NCI-H1048 (cell line): Measurements from ENCODE around the gene LPAR4.
"Not testable (repeated sequence)": the region's sequence is repeated elsewhere in the genome, so short reads cannot be mapped to it uniquely, and the experiment has no call there.

Source experiments
- DNase-seq: peaks from one replicate; lab custom pipeline; 2025; lab: John Stamatoyannopoulos, UW

Gene LPAR4

GRCh38 chrX:78747489-78747888 is at the start of gene LPAR4:
LPAR4 (plus strand) TSS chrX:78747720; CDS start chrX:78754870, 7,150 bp downstream.
- DNase-seq: no peak

GRCh38 chrX:78706071-78706470 is 41.4 kb upstream of the LPAR4 start:
- no peak for DNase-seq

GRCh38 chrX:78708262-78708661 is 39.3 kb upstream of the LPAR4 start:
- DNase-seq: no peak

- DNase-seq: no peak
Measured at GRCh38 chrX:78708816-78709215, 38.7 kb upstream of the LPAR4 start.

GRCh38 chrX:78710171-78710570 is 37.3 kb upstream of the LPAR4 start:
- no peak for DNase-seq

GRCh38 chrX:78712336-78712735 is 35.2 kb upstream of the LPAR4 start:
- no peak for DNase-seq

GRCh38 chrX:78725287-78725686 is 22.2 kb upstream of the LPAR4 start:
- no peak for DNase-seq

- no peak for DNase-seq
Measured at GRCh38 chrX:78746496-78746895, 1.0 kb upstream of the LPAR4 start.

- no peak for DNase-seq
Measured at GRCh38 chrX:78747971-78748370, 451 bp downstream of the LPAR4 start.

- no peak for DNase-seq
Measured at GRCh38 chrX:78748846-78749245, 1.3 kb downstream of the LPAR4 start.

- no peak for DNase-seq
Measured at GRCh38 chrX:78753571-78753970, 6.1 kb downstream of the LPAR4 start.

- no peak for DNase-seq
Measured at GRCh38 chrX:78754917-78755316, 7.4 kb downstream of the LPAR4 start.

- no peak for DNase-seq
Measured at GRCh38 chrX:78759081-78759480, 11.6 kb downstream of the LPAR4 start.

- no peak for DNase-seq
Measured at GRCh38 chrX:78769101-78769755, 21.7 kb downstream of the LPAR4 start.

GRCh38 chrX:78769946-78770345 is 22.4 kb downstream of the LPAR4 start:
- DNase-seq: no peak

GRCh38 chrX:78796916-78797315 is 49.4 kb downstream of the LPAR4 start:
- DNase-seq: no peak

GRCh38 chrX:78800114-78800513 is 52.6 kb downstream of the LPAR4 start:
- no peak for DNase-seq

GRCh38 chrX:78800694-78801093 is 53.2 kb downstream of the LPAR4 start:
- DNase-seq: no peak

GRCh38 chrX:78801522-78801921 is 54.0 kb downstream of the LPAR4 start:
- DNase-seq: no peak

GRCh38 chrX:78802526-78802925 is 55.0 kb downstream of the LPAR4 start:
- DNase-seq: not testable (repeated sequence)
